H9 (cell line): ENCODE measurements around the gene ENKD1. TPM values are rescaled to one million over a fixed set of nuclear protein-coding genes. Genes with fewer than 3 reads are reported as not detected.

Experiments used
- DNase-seq: peaks from one replicate; pipeline ENCODE4 v3.0.0-alpha.2; 2017
- H2AFZ ChIP-seq: one replicate; pipeline ENCODE4 v1.6.1; 2013; ENCODE audit warnings: mild to moderate bottlenecking, low read length, control low read depth, moderate library complexity
- H2AK5ac ChIP-seq: 2 replicates; pipeline ENCODE4 v1.6.1; 2013; ENCODE audit warnings: low read length, control low read depth, mixed read lengths; ENCODE audit not compliant: insufficient read length
- H2BK120ac ChIP-seq: one replicate; pipeline ENCODE4 v1.6.1; 2013; ENCODE audit warnings: low read depth, mild to moderate bottlenecking, low read length, control low read depth, inconsistent platforms; ENCODE audit not compliant: poor library complexity, severe bottlenecking
- H2BK12ac ChIP-seq: 2 replicates; pipeline ENCODE4 v1.6.1; 2013; ENCODE audit warnings: low read length, control low read depth, mixed read lengths, low read depth; ENCODE audit not compliant: insufficient read length
- H2BK15ac ChIP-seq: 2 replicates; pipeline ENCODE4 v1.6.1; 2013; ENCODE audit warnings: low read depth, low read length, control low read depth
- H2BK20ac ChIP-seq: one replicate; pipeline ENCODE4 v1.6.1; 2013; ENCODE audit warnings: low read depth, mild to moderate bottlenecking, low read length, control low read depth, inconsistent platforms; ENCODE audit not compliant: poor library complexity, severe bottlenecking
- H2BK5ac ChIP-seq: 2 replicates; pipeline ENCODE4 v1.6.1; 2013; ENCODE audit warnings: low read length, control low read depth, mixed read lengths; ENCODE audit not compliant: insufficient read length
- H3K14ac ChIP-seq: 2 replicates; pipeline ENCODE4 v1.6.1; 2013; ENCODE audit warnings: low read length, control low read depth; ENCODE audit not compliant: insufficient read depth
- H3K18ac ChIP-seq: 2 replicates; pipeline ENCODE4 v1.6.1; 2013; ENCODE audit warnings: low read depth, mild to moderate bottlenecking, mixed read lengths, low read length, control low read depth; ENCODE audit not compliant: insufficient read length
- H3K23ac ChIP-seq: 2 replicates; pipeline ENCODE4 v1.6.1; 2013; ENCODE audit warnings: low read length, control low read depth, mixed read lengths, low read depth; ENCODE audit not compliant: insufficient read length
- H3K23me2 ChIP-seq: 2 replicates; pipeline ENCODE4 v1.6.1; 2013; ENCODE audit warnings: low read depth, mild to moderate bottlenecking, mixed read lengths, low read length, control low read depth; ENCODE audit not compliant: insufficient read length, poor library complexity, severe bottlenecking
- H3K27ac ChIP-seq: 2 replicates; pipeline ENCODE4 v1.5.1; 2013; ENCODE audit warnings: low read length, control low read depth, mixed read lengths, low read depth; ENCODE audit not compliant: insufficient read length
- H3K27me3 ChIP-seq: 2 replicates; pipeline ENCODE4 v1.6.1; 2013; ENCODE audit warnings: low read length, control low read depth, inconsistent platforms; ENCODE audit not compliant: insufficient read depth
- H3K4ac ChIP-seq: 2 replicates; pipeline ENCODE4 v1.6.1; 2013; ENCODE audit warnings: low read depth, mild to moderate bottlenecking, control low read depth, inconsistent platforms, low read length, moderate library complexity
- H3K4me1 ChIP-seq: 2 replicates; pipeline ENCODE4 v1.6.1; 2013; ENCODE audit warnings: low read length, control low read depth, inconsistent platforms; ENCODE audit not compliant: insufficient read depth
- H3K4me2 ChIP-seq: 2 replicates; pipeline ENCODE4 v1.6.1; 2013; ENCODE audit warnings: low read length, control low read depth, mixed read lengths; ENCODE audit not compliant: insufficient read length, insufficient read depth
- H3K56ac ChIP-seq: 2 replicates; pipeline ENCODE4 v1.6.1; 2013; ENCODE audit warnings: low read depth, mild to moderate bottlenecking, mixed read lengths, low read length, control low read depth; ENCODE audit not compliant: insufficient read length
- H3K79me1 ChIP-seq: 2 replicates; pipeline ENCODE4 v1.6.1; 2013; ENCODE audit warnings: low read depth, mild to moderate bottlenecking, moderate library complexity, low read length, control low read depth, inconsistent platforms; ENCODE audit not compliant: insufficient read depth, poor library complexity, severe bottlenecking
- H3K79me2 ChIP-seq: 2 replicates; pipeline ENCODE4 v1.6.1; 2013; ENCODE audit warnings: low read length, control low read depth, inconsistent platforms; ENCODE audit not compliant: insufficient read depth
- H3K9ac ChIP-seq: 2 replicates; pipeline ENCODE4 v1.6.1; 2013; ENCODE audit warnings: low read length, control low read depth, mixed read lengths; ENCODE audit not compliant: insufficient read length; ENCODE audit errors: extremely low read depth
- H3K9me3 ChIP-seq: one replicate; pipeline ENCODE4 v1.6.1; 2013; ENCODE audit warnings: low read depth, low read length, inconsistent platforms; ENCODE audit not compliant: control insufficient read depth
- H3T11ph ChIP-seq: one replicate; pipeline ENCODE4 v1.6.1; 2013; ENCODE audit warnings: mild to moderate bottlenecking, low read length, control low read depth, inconsistent platforms
- H4K20me1 ChIP-seq: one replicate; pipeline ENCODE4 v1.6.1; 2013; ENCODE audit not compliant: control insufficient read depth, insufficient read length, insufficient read depth
- H4K5ac ChIP-seq: 2 replicates; pipeline ENCODE4 v1.6.1; 2013; ENCODE audit warnings: low read depth, mild to moderate bottlenecking, mixed read lengths, low read length, control low read depth; ENCODE audit not compliant: insufficient read length
- H4K8ac ChIP-seq: replicated peaks from 2 replicates; pipeline ENCODE4 v1.6.1; 2013; ENCODE audit warnings: low read length, control low read depth, mixed read lengths, low read depth; ENCODE audit not compliant: insufficient read length
- H4K91ac ChIP-seq: 2 replicates; pipeline ENCODE4 v1.6.1; 2013; ENCODE audit warnings: low read depth, mild to moderate bottlenecking, moderate library complexity, mixed read lengths, low read length, control low read depth; ENCODE audit not compliant: insufficient read length
- H3K27ac Mint-ChIP-seq, 3 experiments: 2 replicates in 2 of 3; 3 replicates in 1 of 3; pipeline ENCODE4 v1.8.0; 2020 to 2021; ENCODE audit warnings: mixed read lengths in 3 of 3, mild to moderate bottlenecking in 1 of 3, moderate library complexity in 1 of 3
- H3K27me3 Mint-ChIP-seq: 2 replicates; pipeline ENCODE4 v1.8.0; 2021; ENCODE audit warnings: low read depth, mild to moderate bottlenecking, moderate library complexity, mixed read lengths
- H3K36me3 Mint-ChIP-seq, 3 experiments: 2 replicates in 2 of 3; 3 replicates in 1 of 3; pipeline ENCODE4 v1.8.0; 2020 to 2021; ENCODE audit warnings: low read depth in 3 of 3, mixed read lengths in 3 of 3; ENCODE audit not compliant: insufficient read depth in 1 of 3
- H3K4me1 Mint-ChIP-seq, 2 experiments: 2 replicates each; pipeline ENCODE4 v1.8.0; 2020; ENCODE audit warnings: mixed read lengths in 2 of 2
- H3K4me3 Mint-ChIP-seq, 2 experiments: 2 replicates in 1 of 2; 3 replicates in 1 of 2; pipeline ENCODE4 v1.8.0; 2020 to 2021; ENCODE audit warnings: mild to moderate bottlenecking in 2 of 2, mixed read lengths in 2 of 2, moderate library complexity in 1 of 2
- H3K9me3 Mint-ChIP-seq, 2 experiments: 2 replicates in 1 of 2; 3 replicates in 1 of 2; pipeline ENCODE4 v1.8.0; 2020; ENCODE audit warnings: mild to moderate bottlenecking in 2 of 2, mixed read lengths in 2 of 2, moderate library complexity in 1 of 2
- WGBS: extraction: QIAGEN DNeasy Blood & Tissue Kit; methylation state at CpG from one replicate; pipeline ENCODE4 v1.1.7; 2013; ENCODE audit warnings: missing lambda C conversion rate, low lambda C conversion rate, mixed read lengths; ENCODE audit not compliant: insufficient read length; ENCODE audit errors: extremely low coverage; 5-methylcytosine and 5-hydroxymethylcytosine counted together
- total RNA-seq: library from RNA; stranded (reverse); gene quantifications from 2 replicates; pipeline ENCODE4 v1.2.1, GENCODE V29; 2021
- TF ChIP-seq, protein P1 (sequence below): fragments of 200-600 bp; sonication (generic); conservative IDR thresholded peaks from 3 replicates; pipeline ENCODE4 v1.8.0; 2021; ENCODE audit warnings: antibody characterized with exemption, mild to moderate bottlenecking

The ENKD1 gene
- total RNA-seq, 1 experiment from 2014 or later: 9.5 TPM

DNA sequence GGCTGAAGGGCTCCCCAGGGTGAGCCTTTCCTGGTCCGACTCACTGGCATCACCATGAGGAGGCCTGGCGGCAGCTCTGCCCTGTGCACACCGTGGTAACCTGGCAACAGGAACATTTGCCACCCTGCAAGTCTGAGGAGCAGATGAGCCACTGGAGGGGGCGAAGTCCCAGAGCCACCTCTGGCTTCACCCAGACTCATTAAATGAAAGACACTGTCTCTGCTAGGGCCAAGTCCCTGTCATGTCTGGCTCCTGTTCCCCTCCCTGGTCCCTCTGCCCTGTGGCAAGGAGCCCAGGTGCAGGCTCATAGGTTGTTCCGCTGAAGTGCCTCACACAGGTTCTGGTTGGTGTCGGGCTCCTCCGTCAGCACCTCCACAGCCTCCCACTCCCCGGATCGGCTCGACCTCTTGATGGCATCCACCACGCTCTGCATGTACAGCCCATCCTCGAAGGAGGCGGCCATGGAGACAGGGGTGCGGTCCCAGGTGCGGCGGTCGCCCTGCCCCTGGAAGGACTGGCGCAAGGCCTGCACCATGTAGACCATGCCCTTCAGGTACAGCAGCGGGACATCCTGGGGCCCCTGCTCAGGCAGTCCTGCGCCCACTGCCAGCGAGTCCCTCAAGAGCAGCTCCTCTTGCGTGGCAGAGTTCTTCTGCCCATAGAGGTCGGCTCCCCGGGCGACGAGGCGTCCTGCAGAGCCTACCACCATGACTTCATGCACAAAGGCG, 8.5 kb upstream of the ENKD1 start:
- TF ChIP-seq, protein P1, sequence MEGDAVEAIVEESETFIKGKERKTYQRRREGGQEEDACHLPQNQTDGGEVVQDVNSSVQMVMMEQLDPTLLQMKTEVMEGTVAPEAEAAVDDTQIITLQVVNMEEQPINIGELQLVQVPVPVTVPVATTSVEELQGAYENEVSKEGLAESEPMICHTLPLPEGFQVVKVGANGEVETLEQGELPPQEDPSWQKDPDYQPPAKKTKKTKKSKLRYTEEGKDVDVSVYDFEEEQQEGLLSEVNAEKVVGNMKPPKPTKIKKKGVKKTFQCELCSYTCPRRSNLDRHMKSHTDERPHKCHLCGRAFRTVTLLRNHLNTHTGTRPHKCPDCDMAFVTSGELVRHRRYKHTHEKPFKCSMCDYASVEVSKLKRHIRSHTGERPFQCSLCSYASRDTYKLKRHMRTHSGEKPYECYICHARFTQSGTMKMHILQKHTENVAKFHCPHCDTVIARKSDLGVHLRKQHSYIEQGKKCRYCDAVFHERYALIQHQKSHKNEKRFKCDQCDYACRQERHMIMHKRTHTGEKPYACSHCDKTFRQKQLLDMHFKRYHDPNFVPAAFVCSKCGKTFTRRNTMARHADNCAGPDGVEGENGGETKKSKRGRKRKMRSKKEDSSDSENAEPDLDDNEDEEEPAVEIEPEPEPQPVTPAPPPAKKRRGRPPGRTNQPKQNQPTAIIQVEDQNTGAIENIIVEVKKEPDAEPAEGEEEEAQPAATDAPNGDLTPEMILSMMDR: no peak
- Histone ChIP-seq H3K14ac (no peak overlapping the region; the same call in 1 of the 2 replicates), H2BK20ac (no peak overlapping the region), H4K5ac (no peak overlapping the region), H3K18ac (no peak overlapping the region), H4K8ac (no peak overlapping the region), H2AFZ (no peak overlapping the region), H3K4me2 (no peak overlapping the region), H2BK12ac (no peak overlapping the region), H3K79me2 (no peaks in the 10 kb centered on the region), H3T11ph (no peak overlapping the region), H3K27ac (no peak overlapping the region), H2BK120ac (no peak overlapping the region), H3K27me3 (no peaks in the 10 kb centered on the region), H3K23me2 (no peaks in the 10 kb centered on the region), H3K9ac (no peak overlapping the region), H3K4me1 (no peaks in the 10 kb centered on the region), H4K20me1 (peaks cover 3% of the 10 kb centered on the region), H3K56ac (no peak overlapping the region), H2BK15ac (no peak overlapping the region), H3K79me1 (no peaks in the 10 kb centered on the region), H2BK5ac (no peak overlapping the region), H4K91ac (no peak overlapping the region), H2AK5ac (no peak overlapping the region), H3K4ac (no peak overlapping the region), H3K23ac (no peak overlapping the region), H3K9me3 (no peaks in the 10 kb centered on the region)
- H3K27ac Mint-ChIP-seq: no peak overlapping the region
- H3K4me3 Mint-ChIP-seq: no peak overlapping the region
- no peak for DNase-seq
- H3K9me3 Mint-ChIP-seq: no peaks in the 10 kb centered on the region
- H3K36me3 Mint-ChIP-seq: peaks cover 0 to 5% (median 2%) of the 10 kb centered on the region in 3 experiments; a peak in 3 of 7 replicates
- no peaks in the 10 kb centered on the region for H3K27me3 Mint-ChIP-seq
- no CpG with 5 or more reads among the region's 28 CpGs for WGBS
- 0 out of 4 replicates have a peak, but pooled peaks cover 0 to 2% of the 10 kb centered on the region in 2 experiments for H3K4me1 Mint-ChIP-seq
